T1000 (cell line): ENCODE measurements around the gene COL20A1.

Experiments used
- DNase-seq: peaks from one replicate; lab custom pipeline; 2025; ENCODE audit warnings: mixed read lengths; lab: John Stamatoyannopoulos, UW

The COL20A1 gene

DNA sequence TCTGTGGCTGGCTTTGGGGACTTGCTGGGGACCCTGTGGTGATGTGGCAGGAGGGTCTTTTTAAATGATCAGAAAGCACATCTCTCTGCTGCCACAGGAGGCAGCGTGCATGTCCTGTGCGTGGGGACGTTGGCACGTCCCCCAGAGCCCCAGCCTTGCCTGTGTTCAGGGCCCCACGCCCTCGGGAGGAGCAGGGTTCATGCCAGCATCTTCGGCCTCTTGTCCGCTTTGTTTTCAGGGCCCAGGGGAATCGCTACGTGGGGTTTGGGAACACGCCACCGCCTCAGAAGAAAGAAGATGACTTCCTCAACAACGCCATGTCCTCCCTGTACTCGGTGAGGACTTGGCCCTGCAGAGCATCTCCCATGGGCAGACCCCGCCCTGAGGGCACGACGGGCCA is 14.3 kb upstream of the COL20A1 start:
- no peak for DNase-seq

DNA sequence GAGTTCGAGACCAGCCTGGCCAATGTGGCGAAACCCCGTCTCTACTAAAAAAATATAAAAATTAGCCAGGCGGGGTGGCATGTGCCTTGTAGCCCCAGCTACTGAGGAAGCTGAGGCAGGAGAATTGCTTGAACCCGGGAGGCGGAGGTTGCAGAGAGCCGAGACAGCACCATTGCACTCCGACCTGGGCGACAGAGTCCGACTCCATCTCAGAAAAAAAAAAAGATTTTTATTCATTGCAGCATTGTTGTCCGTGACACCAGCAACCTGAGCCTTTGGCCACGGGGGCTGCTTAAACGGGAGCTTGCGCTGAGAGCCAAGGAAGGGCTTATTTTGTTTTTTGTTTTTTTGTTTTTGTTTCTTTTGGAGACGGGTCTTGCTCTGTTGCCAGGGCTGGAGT is 13.1 kb upstream of the COL20A1 start:
- DNase-seq, result no peak

DNA sequence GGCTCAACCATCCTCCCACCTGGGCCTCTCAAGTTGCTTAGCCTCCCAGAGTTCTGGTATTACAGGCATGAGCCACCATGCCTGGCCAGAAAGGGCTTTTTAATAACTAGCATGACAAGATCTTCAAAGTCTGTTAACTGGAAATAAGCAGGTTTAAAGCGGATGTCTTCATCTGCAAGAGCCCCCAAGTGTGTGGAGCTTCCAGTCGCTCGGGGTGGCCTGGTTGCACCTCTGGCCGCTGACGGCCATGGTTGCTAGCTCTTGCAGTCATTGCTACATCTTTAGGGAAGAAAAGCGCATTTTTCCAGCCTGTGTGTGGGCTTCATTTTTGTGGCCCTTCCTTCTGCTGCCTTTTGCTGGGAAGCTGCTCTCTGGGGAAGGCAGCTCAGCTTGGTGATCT is 12.6 kb upstream of the COL20A1 start:
- DNase-seq, result no peak

DNA sequence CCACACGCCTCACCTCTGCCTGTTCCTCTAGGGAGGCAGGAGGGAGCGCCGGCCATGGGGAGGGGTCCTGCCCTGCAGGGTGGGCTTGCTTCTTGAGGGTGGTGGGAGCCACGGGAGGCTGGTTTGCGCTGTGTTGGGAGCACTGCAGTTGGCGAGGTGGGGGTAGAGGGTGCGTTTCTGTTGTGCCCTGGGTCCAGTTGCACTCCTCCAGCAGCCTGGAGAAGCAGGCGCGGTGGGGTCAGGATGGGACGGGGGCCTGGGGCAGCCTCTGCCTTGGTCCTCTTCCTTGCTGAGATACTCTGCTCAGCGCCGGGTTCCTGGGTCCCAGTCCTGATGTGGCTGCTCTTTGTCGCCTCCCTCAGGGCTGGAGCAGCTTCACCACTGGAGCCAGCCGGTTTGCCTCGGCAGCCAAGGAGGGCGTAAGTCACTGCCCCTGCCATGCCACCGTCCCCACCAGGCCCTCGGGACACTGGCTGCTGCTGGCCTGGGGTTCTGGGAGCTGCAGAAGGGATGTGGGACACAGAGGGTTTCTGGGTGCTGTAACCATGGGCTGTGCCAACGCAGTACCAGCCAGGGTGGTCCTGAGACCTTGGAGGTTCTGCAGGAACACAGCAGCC is 11.9 kb upstream of the COL20A1 start:
- no peak for DNase-seq

DNA sequence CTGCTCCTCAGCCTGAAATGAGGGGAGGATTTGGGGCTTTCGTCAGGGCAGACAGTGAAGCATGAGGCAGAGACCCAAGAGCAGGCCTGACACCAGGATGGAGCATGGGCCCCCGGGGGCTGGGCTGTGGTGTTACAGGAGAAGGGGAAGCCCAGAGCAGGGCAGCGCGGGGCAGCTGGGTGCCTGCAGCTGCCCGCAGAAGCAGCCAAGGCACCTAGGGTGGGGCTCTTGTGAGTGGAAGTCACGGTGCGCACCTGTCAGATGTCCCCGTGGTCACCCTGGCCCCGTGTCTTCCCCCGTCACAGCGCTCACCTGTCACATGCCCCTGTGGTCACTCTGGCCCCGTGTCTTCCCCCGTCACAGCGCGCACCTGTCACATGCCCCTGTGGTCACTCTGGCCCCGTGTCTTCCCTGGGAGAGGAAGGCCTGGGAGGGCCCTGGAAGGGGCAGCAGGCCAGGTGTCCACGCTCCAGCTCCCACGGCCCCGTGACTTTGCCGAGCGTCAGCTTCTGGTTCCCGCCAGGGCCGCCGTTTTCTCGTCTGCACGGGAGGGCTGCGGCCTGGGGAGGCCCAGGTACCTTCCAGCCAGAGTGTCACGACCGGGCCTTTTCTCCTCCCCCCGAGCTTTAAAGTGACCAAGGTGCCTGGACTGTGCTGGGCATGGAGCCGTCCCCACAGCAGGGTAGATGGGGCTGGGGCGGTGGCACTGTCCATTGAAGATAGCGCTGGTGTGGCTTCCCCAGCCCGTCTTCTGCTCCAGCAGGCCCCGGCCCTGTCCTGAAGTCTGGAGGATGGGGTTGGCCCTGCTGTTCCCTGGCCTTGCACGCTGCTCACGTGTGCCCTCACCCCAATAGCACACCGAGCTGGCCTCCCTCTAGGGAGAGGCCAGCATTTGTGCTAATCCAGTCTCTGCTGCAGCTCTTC is 11.0 kb upstream of the COL20A1 start:
- no peak for DNase-seq

DNA sequence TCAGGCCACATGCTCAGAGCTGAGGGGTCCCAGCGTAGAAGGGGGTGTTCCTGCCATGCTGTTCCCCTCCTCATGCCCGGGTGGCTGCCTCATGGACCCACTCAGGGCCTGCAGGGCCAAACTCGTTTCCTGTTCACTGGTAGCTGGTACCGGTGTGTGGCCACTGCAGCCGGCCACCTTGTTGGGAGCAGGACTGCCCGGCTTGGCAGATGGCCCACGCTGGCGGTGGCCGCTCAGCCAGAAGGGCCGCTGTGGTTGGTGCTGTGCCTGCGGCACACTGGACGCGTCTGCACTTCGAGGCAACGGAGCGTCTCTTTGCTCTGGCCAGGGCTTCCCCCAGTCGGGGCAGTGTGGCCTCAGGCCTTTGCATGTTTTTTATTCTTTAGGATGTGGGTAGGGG is 10.0 kb upstream of the COL20A1 start:
- no peak for DNase-seq

DNA sequence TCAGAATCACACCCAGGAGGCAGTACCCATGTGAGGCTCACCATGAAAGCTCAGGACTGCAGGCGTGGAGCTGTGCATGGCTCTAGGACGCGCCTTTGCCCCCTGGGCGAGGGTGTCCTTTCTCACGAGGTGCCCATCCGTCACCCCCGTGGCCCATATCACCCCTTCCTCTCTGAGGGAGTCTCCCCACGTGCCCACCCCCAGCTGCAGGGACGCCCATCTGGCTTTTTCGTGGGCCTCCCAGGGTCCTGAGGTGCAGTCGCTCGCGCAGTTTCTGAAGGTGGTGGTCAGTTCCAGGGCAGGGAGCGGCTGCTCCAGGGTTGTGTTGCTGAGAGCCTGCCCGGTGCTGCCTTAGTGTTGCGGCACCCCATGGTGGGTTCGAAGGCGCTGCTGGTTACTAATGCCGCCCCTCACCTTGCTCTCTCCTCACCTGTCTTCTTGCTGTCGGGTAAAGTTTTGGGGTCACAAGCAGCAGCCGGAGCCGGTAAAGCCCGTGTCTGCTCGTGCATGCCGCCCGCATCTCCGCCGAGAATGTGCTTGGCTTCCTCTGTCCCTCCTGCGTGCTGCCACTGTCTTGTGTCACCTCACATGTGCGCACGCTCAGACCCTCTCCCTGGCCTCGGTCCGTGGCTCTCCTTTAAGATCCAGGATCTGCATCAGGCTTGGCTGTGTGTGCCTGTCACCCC is 9.4 kb upstream of the COL20A1 start:
- no peak for DNase-seq

DNA sequence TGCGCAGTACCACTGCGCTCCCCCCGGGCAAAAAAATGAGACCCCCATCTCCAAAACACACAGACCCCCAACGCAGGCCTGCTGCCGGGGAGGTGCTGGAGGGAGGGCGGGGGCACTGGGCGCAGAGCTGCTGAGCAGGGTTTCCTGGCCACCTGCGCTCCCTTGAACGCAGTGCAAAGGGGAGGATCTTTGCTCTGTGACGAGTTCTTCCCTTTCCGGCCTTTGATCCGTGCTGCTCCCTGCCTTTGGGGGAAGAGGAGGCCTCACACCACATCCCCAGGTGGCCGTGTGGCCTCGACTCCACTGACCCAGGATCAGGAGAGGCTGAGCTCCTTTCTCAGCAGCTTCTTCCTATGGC is 8.9 kb upstream of the COL20A1 start:
- no peak for DNase-seq

DNA sequence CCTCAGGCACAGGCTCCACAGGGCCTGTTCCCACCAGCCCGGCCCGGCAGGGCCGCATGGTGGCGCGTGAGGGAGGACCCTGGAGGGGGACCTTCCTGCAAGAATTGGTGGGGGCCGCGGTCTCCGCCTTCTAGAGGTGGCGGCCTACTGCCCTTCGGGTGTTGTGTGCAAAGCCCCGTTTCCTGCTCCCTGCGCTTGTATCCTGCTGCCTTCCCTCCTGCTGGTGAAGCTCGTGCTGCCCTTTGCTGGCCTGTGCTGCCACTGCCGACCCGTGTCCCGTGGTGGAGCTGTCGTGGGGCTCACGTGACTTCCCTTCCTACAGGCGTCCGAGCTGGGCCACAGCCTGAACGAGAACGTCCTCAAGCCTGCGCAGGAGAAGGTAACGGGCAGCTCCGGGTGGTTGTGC is 8.4 kb upstream of the COL20A1 start:
- no peak for DNase-seq

DNA sequence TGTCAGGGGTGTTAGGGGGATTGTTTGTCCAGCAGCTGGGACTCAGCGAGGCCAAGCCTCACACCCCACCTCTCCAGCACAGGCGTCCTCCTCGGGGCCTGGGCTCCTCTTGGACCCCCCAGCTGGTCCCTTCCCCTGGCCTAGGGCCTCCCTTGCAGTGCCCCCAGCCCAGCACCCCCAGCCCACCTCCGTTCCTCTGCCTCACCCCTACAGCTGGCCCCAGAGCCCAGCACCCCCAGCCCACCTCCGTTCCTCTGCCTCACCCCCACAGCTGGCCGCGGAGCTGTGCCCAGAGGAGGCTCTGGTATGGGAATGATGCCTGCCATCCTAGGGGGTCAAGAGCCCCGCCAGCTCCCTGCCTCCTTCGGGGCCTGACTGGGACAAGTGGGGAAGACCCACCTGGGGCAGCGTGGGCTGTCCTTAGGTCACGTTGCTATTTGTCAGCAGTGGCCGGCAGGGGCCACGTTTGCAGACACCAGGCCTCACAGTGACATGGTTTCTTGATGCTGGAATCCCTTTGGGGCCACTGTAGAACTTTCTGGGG is 7.9 kb upstream of the COL20A1 start:
- DNase-seq, result no peak

DNA sequence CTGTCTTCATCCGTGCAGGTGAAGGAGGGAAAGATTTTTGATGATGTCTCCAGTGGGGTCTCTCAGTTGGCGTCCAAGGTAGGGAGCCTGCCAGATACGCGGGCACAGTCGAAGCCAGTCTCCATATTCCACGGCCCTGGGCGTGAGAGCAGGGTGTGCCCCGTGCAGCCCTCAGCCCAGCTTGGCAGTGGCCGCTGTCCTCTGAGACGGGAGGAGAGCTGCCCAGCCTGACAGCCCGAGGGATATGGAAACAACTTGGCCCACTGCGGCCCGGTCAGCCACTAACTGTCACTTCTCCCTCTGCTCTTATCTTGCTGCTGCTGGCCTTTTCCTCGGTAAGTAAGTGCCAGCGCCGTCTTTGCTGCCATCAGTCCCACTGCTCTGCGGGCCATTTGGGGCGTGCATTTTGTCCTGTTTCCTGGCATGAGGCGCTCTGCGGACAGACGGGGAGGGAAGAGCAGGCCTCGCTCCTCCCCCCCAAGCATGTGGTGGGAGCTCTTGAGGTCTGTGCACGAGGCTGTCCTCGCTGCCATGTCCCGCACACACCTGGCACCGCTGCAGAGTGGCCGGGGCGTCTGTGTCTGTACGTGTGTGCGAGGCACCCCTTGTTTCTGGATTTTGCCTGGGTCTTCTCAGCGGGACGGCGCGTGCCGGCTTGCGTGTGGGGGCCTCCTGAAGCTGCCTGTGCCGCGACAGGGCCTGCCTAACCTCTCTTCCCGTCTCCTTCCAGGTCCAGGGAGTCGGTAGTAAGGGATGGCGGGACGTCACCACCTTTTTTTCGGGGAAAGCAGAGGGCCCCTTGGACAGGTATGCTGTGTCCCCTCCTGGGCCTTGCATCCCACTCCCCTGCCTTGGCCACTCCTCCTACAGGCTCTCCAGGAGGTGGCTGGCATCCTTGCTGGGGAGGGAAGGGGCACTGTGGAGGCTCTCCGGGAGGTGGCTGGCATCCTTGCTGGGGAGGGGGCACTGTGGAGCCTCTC is 7.1 kb upstream of the COL20A1 start:
- no peak for DNase-seq

DNA sequence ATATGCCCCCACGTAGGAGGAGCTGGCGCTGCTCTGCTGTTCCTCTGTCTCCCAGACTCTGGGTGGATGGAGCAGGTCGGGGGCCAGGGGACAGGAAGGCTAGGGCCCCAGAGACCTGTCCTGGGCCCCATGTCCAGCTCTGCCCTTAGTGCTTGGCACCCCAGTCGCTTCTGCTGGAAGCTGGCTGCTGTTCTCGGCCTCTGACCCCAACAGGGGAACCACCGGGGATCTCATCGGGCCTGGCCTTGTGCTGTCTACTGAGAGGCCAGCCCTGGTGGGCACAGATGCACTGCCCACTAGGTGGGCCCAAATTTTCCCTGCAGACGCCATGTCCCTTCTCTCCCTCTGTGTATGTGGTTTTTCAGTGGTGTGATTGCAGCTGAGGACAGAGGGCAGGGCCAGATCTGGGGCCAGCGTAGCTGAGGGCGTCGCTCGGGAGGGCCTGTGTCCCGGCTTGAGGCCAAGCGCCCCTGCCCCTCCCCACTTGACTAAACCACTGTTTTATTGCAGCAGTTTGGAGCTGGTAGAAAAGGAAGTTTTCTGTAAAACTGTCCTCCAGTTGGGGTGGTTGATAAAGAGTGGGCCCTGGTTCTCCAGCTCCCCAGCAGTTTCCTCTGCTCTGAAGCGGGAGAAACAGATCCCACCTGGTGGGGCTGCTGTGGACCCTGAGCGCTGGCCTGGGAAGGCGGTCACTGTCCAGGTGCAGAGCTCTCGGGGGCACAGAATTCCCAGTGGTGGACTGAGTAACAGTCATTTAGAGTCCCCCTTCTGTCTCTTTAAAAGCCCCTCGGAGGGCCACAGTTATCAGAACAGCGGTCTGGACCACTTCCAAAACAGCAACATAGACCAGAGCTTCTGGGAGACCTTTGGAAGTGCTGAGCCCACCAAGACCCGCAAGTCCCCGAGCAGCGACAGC is 5.9 kb upstream of the COL20A1 start:
- no peak for DNase-seq

DNA sequence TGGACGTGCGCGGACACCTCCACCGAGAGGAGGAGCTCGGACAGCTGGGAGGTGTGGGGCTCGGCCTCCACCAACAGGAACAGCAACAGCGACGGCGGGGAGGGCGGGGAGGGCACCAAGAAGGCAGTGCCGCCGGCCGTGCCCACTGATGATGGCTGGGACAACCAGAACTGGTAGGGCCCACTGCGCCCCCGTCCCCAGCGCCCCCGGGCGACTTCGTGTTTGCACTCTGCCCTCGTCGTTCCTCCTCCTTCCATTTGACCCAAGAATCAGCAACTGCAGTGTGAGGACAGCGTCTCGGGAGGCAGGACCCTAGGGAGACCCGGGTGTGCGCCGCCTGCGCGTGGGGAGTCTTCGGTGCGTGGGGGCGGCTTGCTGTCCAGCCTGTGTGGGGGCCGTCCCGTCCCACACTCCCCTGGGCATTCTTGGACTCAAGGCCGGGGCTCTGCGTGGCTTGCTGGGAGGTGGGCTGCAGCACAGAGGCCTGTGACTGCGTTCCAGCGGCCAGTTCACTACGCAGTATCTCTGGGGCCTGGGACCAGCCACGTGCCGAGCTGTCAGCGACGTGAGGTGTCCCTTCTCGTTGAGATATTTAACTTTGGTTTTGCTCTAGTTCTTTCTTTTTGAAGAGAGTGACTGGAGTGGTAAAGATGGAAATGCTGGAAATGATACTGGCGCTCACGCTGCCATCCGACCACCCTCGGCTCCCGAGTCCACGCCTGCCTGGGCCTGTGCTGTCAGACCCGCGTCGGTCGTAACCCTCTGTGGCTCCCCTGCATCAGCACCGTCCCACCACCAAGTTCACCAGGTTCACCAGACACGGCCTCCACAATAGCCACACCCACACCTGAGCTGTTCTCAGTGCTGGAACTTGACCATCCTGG is 5.0 kb upstream of the COL20A1 start:
- DNase-seq, result no peak

DNA sequence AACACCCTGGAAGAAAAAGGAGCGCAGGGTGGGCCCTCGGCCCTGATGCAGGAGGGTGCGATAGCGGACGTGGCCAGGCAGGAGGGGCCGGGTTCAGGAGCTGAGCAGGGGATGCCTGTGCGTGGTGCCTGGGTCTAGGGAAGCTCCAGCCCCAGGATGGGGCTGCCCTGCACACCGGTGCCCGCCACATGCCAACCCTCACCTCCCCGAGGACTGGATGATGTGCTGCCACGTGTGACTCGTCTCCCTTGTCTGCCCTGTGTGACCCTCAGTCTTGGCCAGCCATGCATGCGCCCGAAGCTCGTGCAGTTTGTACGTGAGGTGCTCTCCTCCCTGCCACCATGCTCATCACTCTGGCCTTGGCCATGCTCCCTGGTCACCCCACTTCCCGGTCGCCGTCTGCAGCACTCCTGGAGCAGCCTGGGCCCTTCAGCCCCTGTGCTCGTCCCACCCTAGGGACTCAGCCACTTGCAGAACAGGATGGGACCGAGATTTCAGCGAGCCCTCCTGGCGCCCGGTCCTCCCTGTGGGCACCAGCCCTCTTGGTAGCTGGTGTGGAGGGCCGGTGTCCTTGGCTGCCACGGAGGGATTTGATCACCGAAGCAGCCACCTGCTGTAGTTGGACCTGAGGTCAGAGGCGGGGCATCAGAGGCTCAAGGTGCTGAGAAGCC is 4.3 kb upstream of the COL20A1 start:
- DNase-seq, result no peak

DNA sequence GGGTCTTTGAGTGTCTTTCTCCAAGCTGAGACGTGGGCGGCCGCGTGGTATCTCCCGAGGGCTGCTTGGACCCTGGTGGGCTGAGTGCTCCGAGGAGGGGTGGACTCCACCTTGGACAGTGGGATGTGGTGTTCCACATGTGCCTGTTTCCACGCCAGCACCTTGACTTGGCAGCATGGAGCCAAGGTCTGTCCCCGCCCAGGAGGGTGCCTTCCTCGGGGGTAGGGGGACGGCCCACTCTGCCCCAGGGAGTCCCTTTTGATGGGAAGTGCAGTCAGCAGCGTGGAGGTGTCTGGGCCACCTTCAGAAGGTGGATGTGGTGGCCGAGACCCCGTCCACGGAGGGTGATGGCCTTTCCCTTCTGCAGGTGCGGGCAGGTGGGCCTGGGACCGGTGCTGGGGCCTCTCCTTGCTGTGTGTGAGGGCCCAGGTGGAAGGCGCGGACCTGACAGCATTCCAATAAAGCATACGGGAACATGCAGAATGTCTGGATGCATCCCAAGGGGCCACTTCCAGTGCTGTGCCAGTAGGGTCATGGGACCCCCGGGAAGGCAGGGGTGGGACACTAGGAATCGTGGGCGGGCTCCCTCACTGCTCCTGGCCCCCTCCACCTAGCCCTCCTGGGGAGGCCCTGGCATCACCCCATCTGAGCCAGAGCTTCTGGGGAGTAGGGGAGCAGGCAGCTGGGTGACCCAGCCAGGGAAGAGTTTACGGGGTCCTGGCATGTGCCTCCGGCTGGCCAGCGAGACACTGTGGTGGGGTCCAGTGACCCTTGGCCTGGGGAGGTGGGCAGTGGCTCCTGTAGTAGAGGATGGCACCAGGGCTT is 3.5 kb upstream of the COL20A1 start:
- no peak for DNase-seq

DNA sequence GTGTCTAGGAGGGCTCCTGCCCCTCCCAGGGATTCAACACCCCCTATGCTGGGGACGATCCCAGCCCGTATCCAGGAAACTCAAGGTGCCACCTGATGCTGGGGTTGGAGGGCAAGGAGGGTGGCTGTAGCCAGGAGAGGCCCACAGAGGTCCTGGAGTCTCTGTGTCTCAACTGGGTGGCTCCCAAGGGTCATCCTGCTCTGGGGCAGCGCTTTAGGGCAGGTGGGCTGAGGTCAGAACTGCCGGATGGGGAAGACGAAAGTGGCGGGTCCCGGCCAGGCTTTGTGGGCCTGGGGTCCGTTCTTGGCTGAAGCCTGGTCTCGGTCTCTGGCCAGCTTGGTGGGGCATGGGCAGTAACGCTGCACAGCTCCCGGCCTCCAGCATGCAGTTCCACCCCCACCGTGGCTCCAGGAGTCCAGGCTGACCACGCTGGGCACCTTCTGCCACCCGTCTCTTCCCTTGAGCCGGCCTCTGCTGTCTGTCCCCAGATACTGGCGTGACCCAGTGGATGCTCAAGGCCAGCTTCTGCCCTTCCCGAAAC is 2.8 kb upstream of the COL20A1 start:
- DNase-seq, result no peak

DNA sequence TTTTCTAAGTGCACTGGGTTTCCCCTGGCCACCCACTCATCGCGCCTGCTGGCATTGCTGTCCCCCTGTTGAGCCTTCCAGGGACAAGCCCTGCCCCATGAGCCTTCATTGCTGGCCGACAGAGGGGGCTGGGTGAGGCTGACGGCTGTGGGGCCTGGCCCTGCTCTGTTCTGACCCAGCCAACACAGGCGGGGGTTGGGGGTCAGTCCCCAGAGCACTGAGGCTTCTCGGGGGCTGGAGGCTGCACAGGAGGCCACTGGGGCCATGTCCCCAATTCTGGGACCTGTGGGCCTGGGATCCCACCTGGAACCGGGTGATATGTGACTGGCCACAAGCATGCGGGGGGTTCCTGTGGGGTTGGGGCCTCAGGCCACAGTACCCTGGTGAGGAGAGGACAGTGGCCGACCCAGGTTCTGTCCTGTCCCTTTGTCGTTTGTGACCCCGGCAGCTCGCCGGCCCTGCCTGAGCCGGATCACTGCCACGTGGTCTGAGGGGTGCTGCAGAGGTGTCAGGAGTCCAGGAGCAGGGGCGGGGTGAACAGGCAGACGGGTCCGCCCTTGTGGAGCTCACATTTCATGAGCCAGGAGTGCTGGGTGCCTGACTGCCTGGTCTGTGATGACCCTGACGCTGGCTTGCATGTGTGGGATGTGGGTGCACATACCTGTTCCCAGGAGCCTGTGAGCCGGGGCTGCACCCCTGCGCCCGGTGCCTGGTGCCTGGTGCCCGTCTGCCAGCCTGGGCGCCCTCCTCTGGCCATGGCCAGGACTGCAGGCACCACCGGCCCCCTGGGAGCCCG is 2.1 kb upstream of the COL20A1 start:
- peak; percentile 18 for DNase-seq
